A673 (cell line): ENCODE data around the gene COQ10A.

Experiments used
- CTCF ChIP-seq: fragments of 300-800, 200-600 bp; sonication (generic); conservative IDR thresholded peaks from 2 replicates; pipeline ENCODE4 v1.5.1; 2017; ENCODE audit warnings: low read depth, mild to moderate bottlenecking, antibody characterized with exemption, low read length, moderate library complexity, mixed read lengths
- EZH2 ChIP-seq: fragments of 200-600 bp; sonication (generic); IDR thresholded peaks from 2 replicates; pipeline ENCODE4 v1.6.1; 2017; ENCODE audit warnings: borderline replicate concordance, low read depth, mild to moderate bottlenecking, mixed read lengths, antibody characterized with exemption, low read length; ENCODE audit not compliant: poor library complexity, severe bottlenecking

- no peak for TF ChIP-seq EZH2
- no peak for TF ChIP-seq CTCF
These were observed 46.9 kb upstream of the COQ10A start for GRCh38 chr12:56219840-56220239.
